Loucy (cell line): ENCODE results near the gene CYP1A2.

Experiments used
- EZH2phosphoT487 ChIP-seq: fragments of 200-600 bp; IDR thresholded peaks from 2 replicates; pipeline ENCODE4 v1.6.1; 2018; ENCODE audit warnings: antibody characterized with exemption, mild to moderate bottlenecking, moderate library complexity, borderline replicate concordance
- TF ChIP-seq, protein P1 (sequence below): fragments of 200-600 bp; sonication (generic); conservative IDR thresholded peaks from 2 replicates; pipeline ENCODE4 v1.5.1; 2014; ENCODE audit warnings: mild to moderate bottlenecking, antibody characterized with exemption, low read length

DNA sequence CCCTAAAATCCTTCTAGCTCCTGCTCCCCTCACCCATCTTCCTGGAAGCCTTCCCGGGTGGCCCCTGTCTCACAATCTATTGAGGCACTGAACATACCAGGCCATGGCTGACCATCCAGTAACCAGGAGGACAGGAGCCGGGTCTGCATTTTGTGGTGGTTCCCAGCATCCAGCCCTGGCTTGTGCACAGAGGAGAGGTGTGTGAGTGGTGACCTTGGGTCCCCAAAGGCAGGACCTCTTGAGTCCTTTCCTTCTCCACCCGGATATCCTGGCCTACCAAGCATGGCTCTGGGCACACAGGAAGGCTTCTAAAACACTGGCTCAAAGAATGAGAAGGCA is 41.1 kb downstream of the CYP1A2 start:
- TF ChIP-seq, protein P1, sequence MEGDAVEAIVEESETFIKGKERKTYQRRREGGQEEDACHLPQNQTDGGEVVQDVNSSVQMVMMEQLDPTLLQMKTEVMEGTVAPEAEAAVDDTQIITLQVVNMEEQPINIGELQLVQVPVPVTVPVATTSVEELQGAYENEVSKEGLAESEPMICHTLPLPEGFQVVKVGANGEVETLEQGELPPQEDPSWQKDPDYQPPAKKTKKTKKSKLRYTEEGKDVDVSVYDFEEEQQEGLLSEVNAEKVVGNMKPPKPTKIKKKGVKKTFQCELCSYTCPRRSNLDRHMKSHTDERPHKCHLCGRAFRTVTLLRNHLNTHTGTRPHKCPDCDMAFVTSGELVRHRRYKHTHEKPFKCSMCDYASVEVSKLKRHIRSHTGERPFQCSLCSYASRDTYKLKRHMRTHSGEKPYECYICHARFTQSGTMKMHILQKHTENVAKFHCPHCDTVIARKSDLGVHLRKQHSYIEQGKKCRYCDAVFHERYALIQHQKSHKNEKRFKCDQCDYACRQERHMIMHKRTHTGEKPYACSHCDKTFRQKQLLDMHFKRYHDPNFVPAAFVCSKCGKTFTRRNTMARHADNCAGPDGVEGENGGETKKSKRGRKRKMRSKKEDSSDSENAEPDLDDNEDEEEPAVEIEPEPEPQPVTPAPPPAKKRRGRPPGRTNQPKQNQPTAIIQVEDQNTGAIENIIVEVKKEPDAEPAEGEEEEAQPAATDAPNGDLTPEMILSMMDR: no peak
- TF ChIP-seq EZH2phosphoT487: no peak
